Forelimb muscle (tissue), 1 donor: ENCODE data around the gene TCF7. TPM values are rescaled to one million over a fixed set of nuclear protein-coding genes. Genes with fewer than 3 reads are reported as not detected.
"Not testable (repeated sequence)": the region's sequence is repeated elsewhere in the genome, so short reads cannot be mapped to it uniquely, and the experiment has no call there.

Source experiments
- DNase-seq: peaks from one replicate; pipeline ENCODE4 v3.0.0-alpha.2; 2013; ENCODE audit warnings: low read depth
- polyA plus RNA-seq: library from polyadenylated mRNA; unstranded; fragments of 120-200 nt; gene quantifications from one replicate; pipeline ENCODE4 v1.2.1, GENCODE V29; 2013; ENCODE audit not compliant: insufficient read length

TCF7 gene
- polyA plus RNA-seq, 1 donor: 2.6 TPM

GRCh38 chr5:134145041-134145757 lies 30.7 kb downstream of the TCF7 start:
- DNase-seq: no peak

- DNase-seq: no peak
These were observed 31.5 kb downstream of the TCF7 start for GRCh38 chr5:134145779-134146581.

- DNase-seq: no peak
These were observed 32.4 kb downstream of the TCF7 start for GRCh38 chr5:134146651-134147518.

GRCh38 chr5:134148316-134148715 lies 33.8 kb downstream of the TCF7 start:
- DNase-seq: no peak

GRCh38 chr5:134148986-134149539 lies 34.6 kb downstream of the TCF7 start:
- no peak for DNase-seq

GRCh38 chr5:134149571-134150303 lies 35.3 kb downstream of the TCF7 start:
- no peak for DNase-seq

GRCh38 chr5:134151723-134152122 lies 37.2 kb downstream of the TCF7 start:
- DNase-seq: no peak

GRCh38 chr5:134152173-134152832 lies 37.8 kb downstream of the TCF7 start:
- DNase-seq: not testable (repeated sequence)

- no peak for DNase-seq
These were observed 38.8 kb downstream of the TCF7 start for GRCh38 chr5:134153241-134153640.

- no peak for DNase-seq
These were observed 39.2 kb downstream of the TCF7 start for GRCh38 chr5:134153657-134154056.

GRCh38 chr5:134161513-134162395 lies 47.3 kb downstream of the TCF7 start:
- DNase-seq: no peak

- no peak for DNase-seq
These were observed 48.1 kb downstream of the TCF7 start for GRCh38 chr5:134162592-134162991.

GRCh38 chr5:134171972-134172371 lies 57.5 kb downstream of the TCF7 start:
- DNase-seq: no peak

GRCh38 chr5:134174841-134175839 lies 60.7 kb downstream of the TCF7 start:
- no peak for DNase-seq

GRCh38 chr5:134175921-134176510 lies 61.5 kb downstream of the TCF7 start:
- no peak for DNase-seq

- peak; percentile 64 for DNase-seq
These were observed 62.3 kb downstream of the TCF7 start, which contains the start of gene SKP1 for GRCh38 chr5:134176511-134177368. Gene SKP1, minus strand, starts transcription at chr5:134176950. Its CDS starts 2,928 bp downstream, at chr5:134174022.
